Suprapubic skin (tissue), 4 donors: ENCODE results near the gene TEAD1. TPM values are rescaled to one million over a fixed set of nuclear protein-coding genes. Genes with fewer than 3 reads are reported as not detected.

ENCODE experiments used
- DNase-seq, 2 donors: peaks; one replicate each; pipeline ENCODE4 v3.0.0-alpha.2; 2019; ENCODE audit warnings: low spot score in 2 of 2
- H3K27ac ChIP-seq: fragments of 200-600 bp; sonication (generic); one replicate; pipeline ENCODE4 v1.5.1; 2019
- H3K27me3 ChIP-seq: fragments of 200-600 bp; sonication (generic); one replicate; pipeline ENCODE4 v1.5.1; 2019
- H3K36me3 ChIP-seq: fragments of 200-600 bp; sonication (generic); one replicate; pipeline ENCODE4 v1.5.1; 2019
- H3K4me1 ChIP-seq: fragments of 200-600 bp; sonication (generic); one replicate; pipeline ENCODE4 v1.5.1; 2019
- H3K4me3 ChIP-seq: fragments of 200-600 bp; sonication (generic); one replicate; pipeline ENCODE4 v1.5.1; 2019; ENCODE audit warnings: mild to moderate bottlenecking
- H3K9me3 ChIP-seq: fragments of 200-600 bp; sonication (generic); one replicate; pipeline ENCODE4 v1.5.1; 2019
- CTCF ChIP-seq, 2 donors: fragments of 200-600 bp in 1 of 2; fragments of 450-650 bp in 1 of 2; sonication (generic) in 1 of 2; IDR thresholded peaks; one replicate each; pipeline ENCODE4 v1.5.1; 2016 to 2019; ENCODE audit warnings: antibody characterized with exemption in 2 of 2, mild to moderate bottlenecking in 1 of 2, moderate library complexity in 1 of 2
- EP300 ChIP-seq: sonication (generic); formaldehyde crosslinking; IDR thresholded peaks from one replicate; pipeline ENCODE4 v1.6.1; 2017; ENCODE audit warnings: antibody characterized with exemption
- POLR2A ChIP-seq, 2 donors: fragments of 450-650 bp; IDR thresholded peaks; one replicate each; pipeline ENCODE4 v1.6.1; 2017; ENCODE audit warnings: antibody characterized with exemption in 2 of 2, mild to moderate bottlenecking in 2 of 2, moderate library complexity in 2 of 2
- POLR2AphosphoS5 ChIP-seq, 3 donors: sonication (generic); formaldehyde crosslinking; IDR thresholded peaks; one replicate each; pipeline ENCODE4 v1.6.1; 2017; ENCODE audit warnings: antibody characterized with exemption in 3 of 3
- WGBS: methylation state at CpG from one replicate; pipeline ENCODE4 v1.1.5; 2018; 5-methylcytosine and 5-hydroxymethylcytosine counted together
- total RNA-seq, 4 donors: library from RNA; depleted of rRNA; stranded (reverse); fragments of >200 nt; gene quantifications; one replicate each; pipeline ENCODE4 v1.1.0, GENCODE V29; 2016

The TEAD1 gene
- total RNA-seq, 4 donors from 2014 or later: 60.3 to 84.8 (median 72.4) TPM

GRCh38 chr11:12664385-12664784 is 9.8 kb upstream of the TEAD1 start:
- no peak overlapping the region for H3K4me3 ChIP-seq
- H3K9me3 ChIP-seq: no peaks in the 10 kb centered on the region
- H3K27me3 ChIP-seq: no peaks in the 10 kb centered on the region
- no peak overlapping the region for H3K27ac ChIP-seq
- DNase-seq: no peak
- no peaks in the 10 kb centered on the region for H3K4me1 ChIP-seq
- H3K36me3 ChIP-seq: no peaks in the 10 kb centered on the region
- TF ChIP-seq EP300: no peak
- no peak for TF ChIP-seq POLR2A (IDR thresholded peaks at IDR 0.05)
- TF ChIP-seq CTCF (IDR thresholded peaks at IDR 0.05): no peak
- TF ChIP-seq POLR2AphosphoS5 (IDR thresholded peaks at IDR 0.05): no peak
- 79% methylated on average over 1 of the region's 1 CpG for WGBS

- WGBS: 79% methylated on average over 3 of the region's 3 CpGs
- no peak overlapping the region for H3K4me3 ChIP-seq
- TF ChIP-seq POLR2A (IDR thresholded peaks at IDR 0.05) (no peak), POLR2AphosphoS5 (IDR thresholded peaks at IDR 0.05) (no peak)
- H3K27me3 ChIP-seq: no peaks in the 10 kb centered on the region
- no peaks in the 10 kb centered on the region for H3K9me3 ChIP-seq
- no peaks in the 10 kb centered on the region for H3K4me1 ChIP-seq
- H3K36me3 ChIP-seq: no peaks in the 10 kb centered on the region
- no peak for DNase-seq
- H3K27ac ChIP-seq: no peak overlapping the region
Observed at GRCh38 chr11:12666915-12667314, 7.3 kb upstream of the TEAD1 start.

GRCh38 chr11:12667646-12668045 is 6.6 kb upstream of the TEAD1 start:
- Histone ChIP-seq H3K9me3 (no peaks in the 10 kb centered on the region), H3K36me3 (no peaks in the 10 kb centered on the region), H3K27me3 (no peaks in the 10 kb centered on the region), H3K4me3 (no peak overlapping the region), H3K4me1 (no peaks in the 10 kb centered on the region), H3K27ac (no peak overlapping the region)
- WGBS: 88% methylated on average over 1 of the region's 1 CpG
- DNase-seq: no peak
- TF ChIP-seq POLR2A (IDR thresholded peaks at IDR 0.05) (no peak), CTCF (IDR thresholded peaks at IDR 0.05) (no peak), EP300 (no peak), POLR2AphosphoS5 (IDR thresholded peaks at IDR 0.05) (no peak)

GRCh38 chr11:12668166-12668565 is 6.1 kb upstream of the TEAD1 start:
- Histone ChIP-seq H3K4me1 (peaks cover under 1% of the 10 kb centered on the region), H3K36me3 (no peaks in the 10 kb centered on the region), H3K4me3 (no peak overlapping the region), H3K9me3 (no peaks in the 10 kb centered on the region), H3K27me3 (no peaks in the 10 kb centered on the region), H3K27ac (no peak overlapping the region)
- 86% methylated on average over 2 of the region's 2 CpGs for WGBS
- DNase-seq: no peak
- TF ChIP-seq POLR2AphosphoS5 (IDR thresholded peaks at IDR 0.05) (no peak), POLR2A (IDR thresholded peaks at IDR 0.05) (no peak), EP300 (no peak), CTCF (IDR thresholded peaks at IDR 0.05) (no peak)

GRCh38 chr11:12669930-12670329 is 4.3 kb upstream of the TEAD1 start:
- no peaks in the 10 kb centered on the region for H3K36me3 ChIP-seq
- H3K4me1 ChIP-seq: peaks cover 5% of the 10 kb centered on the region
- no peak for DNase-seq
- H3K9me3 ChIP-seq: no peaks in the 10 kb centered on the region
- no peak overlapping the region for H3K27ac ChIP-seq
- no peak overlapping the region for H3K4me3 ChIP-seq
- no peak for TF ChIP-seq EP300
- no peak for TF ChIP-seq POLR2A (IDR thresholded peaks at IDR 0.05)
- no peak for TF ChIP-seq POLR2AphosphoS5 (IDR thresholded peaks at IDR 0.05)
- no peak for TF ChIP-seq CTCF (IDR thresholded peaks at IDR 0.05)
- 93% methylated on average over 3 of the region's 3 CpGs for WGBS
- no peaks in the 10 kb centered on the region for H3K27me3 ChIP-seq

GRCh38 chr11:12671370-12671769 is 2.9 kb upstream of the TEAD1 start:
- H3K4me3 ChIP-seq: no peak overlapping the region
- no peaks in the 10 kb centered on the region for H3K27me3 ChIP-seq
- no peak overlapping the region for H3K27ac ChIP-seq
- no peaks in the 10 kb centered on the region for H3K9me3 ChIP-seq
- DNase-seq: no peak
- TF ChIP-seq POLR2A (IDR thresholded peaks at IDR 0.05) (no peak), CTCF (IDR thresholded peaks at IDR 0.05) (no peak), EP300 (no peak), POLR2AphosphoS5 (IDR thresholded peaks at IDR 0.05) (no peak)
- H3K36me3 ChIP-seq: no peaks in the 10 kb centered on the region
- peaks cover 10% of the 10 kb centered on the region for H3K4me1 ChIP-seq
- WGBS: 91% methylated on average over 6 of the region's 6 CpGs
